B cell (primary cell): ENCODE measurements around the gene CREBBP. TPM values are rescaled to one million over a fixed set of nuclear protein-coding genes. Genes with fewer than 3 reads are reported as not detected.

Source experiments
- ATAC-seq: fragments of 200-7000 bp; cut with Tn5 transposase; one replicate; pipeline ENCODE4 v1.10.0; 2021; ENCODE audit warnings: low read depth, mild to moderate bottlenecking, moderate number of reproducible peaks, moderate library complexity
- CTCF ChIA-PET: fragments of 350-600 bp; sonication (Branson Sonifier 250); formaldehyde crosslinking; loops from one replicate; lab custom pipeline; 2021; ENCODE audit warnings: antibody characterized with exemption, inconsistent platforms; lab: Charles Lee
- POLR2A ChIA-PET: fragments of 350-600 bp; sonication (Branson Sonifier 250); formaldehyde crosslinking; loops from one replicate; lab custom pipeline; 2021; ENCODE audit warnings: antibody characterized with exemption; lab: Charles Lee
- DNase-seq: peaks from one replicate; pipeline ENCODE4 v3.0.0; 2013
- H2AFZ ChIP-seq: 2 replicates; pipeline ENCODE4 v1.6.1; 2012; ENCODE audit warnings: mild to moderate bottlenecking, low read depth, low read length; ENCODE audit not compliant: insufficient read depth, poor library complexity, severe bottlenecking
- H3K27ac ChIP-seq, 2 donors: 1 replicate in 1 of 2; 2 replicates in 1 of 2; pipeline ENCODE4 v1.5.1; 2012 to 2013; ENCODE audit warnings: low read length in 2 of 2, mild to moderate bottlenecking in 2 of 2, moderate library complexity in 1 of 2
- H3K27me3 ChIP-seq, 4 experiments: fragments of 200-600 bp in 1 of 4; sonication (generic) in 1 of 4; replicated peaks in 1 of 4; 1 replicate in 2 of 4; 2 replicates in 2 of 4; pipeline versions ENCODE4 v1.6.1 to v1.7.0; 2013 to 2016; ENCODE audit warnings: low read length in 3 of 4, mild to moderate bottlenecking in 2 of 4, mixed read lengths in 1 of 4, moderate library complexity in 1 of 4; ENCODE audit not compliant: insufficient read depth in 4 of 4, control insufficient read depth in 3 of 4; ENCODE audit errors: control extremely low read depth in 1 of 4
- H3K36me3 ChIP-seq, 2 experiments: replicated peaks in 1 of 2; 1 replicate in 1 of 2; 2 replicates in 1 of 2; pipeline versions ENCODE4 v1.6.1 to v1.7.1; 2013; ENCODE audit warnings: low read length in 1 of 2; ENCODE audit not compliant: insufficient read depth in 2 of 2, control insufficient read depth in 1 of 2; ENCODE audit errors: control extremely low read depth in 1 of 2, extremely low read depth in 1 of 2
- H3K4me1 ChIP-seq, 2 donors: fragments of 200-600 bp in 1 of 2; sonication (generic) in 1 of 2; 1 replicate in 1 of 2; 2 replicates in 1 of 2; pipeline versions ENCODE4 v1.5.1 to v1.6.1; 2013 to 2017; ENCODE audit warnings: low read length in 2 of 2; ENCODE audit not compliant: control insufficient read depth in 2 of 2, insufficient read depth in 2 of 2
- H3K4me2 ChIP-seq: replicated peaks from 2 replicates; pipeline ENCODE3; 2012; ENCODE audit warnings: mild to moderate bottlenecking, low read depth, low read length; ENCODE audit not compliant: poor library complexity, severe bottlenecking
- H3K4me3 ChIP-seq, 5 experiments: fragments of 200-600 bp in 1 of 5; sonication (generic) in 1 of 5; 1 replicate in 3 of 5; 2 replicates in 2 of 5; pipeline versions ENCODE4 v1.5.1 to v1.7.0; 2011 to 2016; ENCODE audit warnings: low read length in 4 of 5, mild to moderate bottlenecking in 4 of 5, low read depth in 2 of 5, control low read depth in 1 of 5, moderate library complexity in 1 of 5; ENCODE audit not compliant: insufficient read depth in 1 of 5; ENCODE audit errors: control extremely low read depth in 1 of 5, extremely low read depth in 1 of 5
- H3K79me2 ChIP-seq: fragments of 200-600 bp; sonication (generic); one replicate; pipeline ENCODE4 v1.6.0; 2016; ENCODE audit warnings: low read length; ENCODE audit not compliant: control insufficient read depth, insufficient read depth
- H3K9ac ChIP-seq: fragments of 200-600 bp; sonication (generic); 2 replicates; pipeline ENCODE4 v1.6.1; 2017; ENCODE audit warnings: mild to moderate bottlenecking, low read length, moderate library complexity
- H3K9me3 ChIP-seq, 3 donors: one replicate each; pipeline versions ENCODE4 v1.6.1 to v1.7.1; 2013; ENCODE audit warnings: low read length in 2 of 3; ENCODE audit not compliant: control insufficient read depth in 2 of 3, insufficient read depth in 1 of 3; ENCODE audit errors: control extremely low read depth in 1 of 3
- H4K20me1 ChIP-seq: 2 replicates; pipeline ENCODE4 v1.6.0; 2012; ENCODE audit warnings: mild to moderate bottlenecking, low read length; ENCODE audit not compliant: insufficient read depth, control insufficient read depth, poor library complexity, severe bottlenecking
- H3K27ac Mint-ChIP-seq: one replicate; pipeline ENCODE4 v1.8.0; 2021; ENCODE audit warnings: mixed read lengths
- H3K27me3 Mint-ChIP-seq: one replicate; pipeline ENCODE4 v1.8.0; 2021; ENCODE audit warnings: mixed read lengths
- H3K4me1 Mint-ChIP-seq: one replicate; pipeline ENCODE4 v1.8.0; 2021; ENCODE audit warnings: mixed read lengths
- H3K4me3 Mint-ChIP-seq: one replicate; pipeline ENCODE4 v1.8.0; 2021; ENCODE audit warnings: mixed read lengths
- H3K9me3 Mint-ChIP-seq: one replicate; pipeline ENCODE4 v1.8.0; 2022; ENCODE audit warnings: mixed read lengths; ENCODE audit not compliant: insufficient read depth
- EZH2 ChIP-seq: IDR thresholded peaks from 2 replicates; pipeline ENCODE4 v1.6.1; 2012; ENCODE audit warnings: borderline replicate concordance, low read depth, mild to moderate bottlenecking, moderate library complexity, low read length; ENCODE audit not compliant: insufficient read depth, poor library complexity, severe bottlenecking
- WGBS: methylation state at CpG from one replicate; pipeline ENCODE4 v1.1.5; 2013; ENCODE audit warnings: missing lambda C conversion rate; ENCODE audit not compliant: insufficient coverage; 5-methylcytosine and 5-hydroxymethylcytosine counted together
- intact Hi-C: fragments of 100-400 bp; cut with micrococcal nuclease; formaldehyde crosslinking; loops from one replicate; pipeline ENCODE4 v1.10.0; 2022
- polyA plus RNA-seq: library from polyadenylated mRNA; depleted of rRNA; stranded (reverse); fragments of >200 nt; gene quantifications from 2 replicates; pipeline ENCODE4 v1.2.3, GENCODE V29; 2012
- total RNA-seq, 2 donors: library from RNA; stranded (reverse); fragments of 120-200 nt in 1 of 2; gene quantifications; 1 replicate in 1 of 2; 2 replicates in 1 of 2; pipeline versions ENCODE4 v1.2.3 to v1.2.4, GENCODE V29; 2013 to 2022
- TF ChIP-seq, protein P1 (sequence below): fragments of 200-600 bp; IDR thresholded peaks from one replicate; pipeline ENCODE4 v1.8.0; 2022; ENCODE audit warnings: antibody characterized with exemption, mild to moderate bottlenecking

The CREBBP gene
- total and polyA plus RNA-seq, 2 donors (not counting 1 experiment from before 2014, with no cell fraction given): 27.6 to 206 TPM

DNA sequence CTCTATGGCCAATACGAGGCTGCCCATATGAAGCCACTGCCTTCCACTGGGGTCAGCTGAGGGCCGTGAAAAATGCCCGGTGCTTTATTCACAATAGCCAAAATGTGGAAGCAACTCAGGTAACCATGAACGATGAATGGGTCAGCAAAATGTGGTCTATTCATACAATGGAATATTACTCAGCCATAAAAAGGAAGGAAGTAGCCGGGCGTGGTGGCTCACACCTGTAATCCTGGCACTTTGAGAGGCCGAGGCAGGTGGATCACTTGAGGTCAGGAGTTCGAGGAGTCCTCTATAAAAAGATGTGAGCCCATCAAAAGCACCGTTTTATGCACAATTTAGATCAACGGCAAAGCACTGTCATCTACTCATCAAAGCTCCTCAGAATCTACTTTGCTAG, 158.0 kb downstream of the CREBBP start:
- WGBS: 88% methylated on average over 5 of the region's 10 CpGs
- H3K9me3 Mint-ChIP-seq: no peaks in the 10 kb centered on the region
- H3K79me2 ChIP-seq: no peaks in the 10 kb centered on the region

DNA sequence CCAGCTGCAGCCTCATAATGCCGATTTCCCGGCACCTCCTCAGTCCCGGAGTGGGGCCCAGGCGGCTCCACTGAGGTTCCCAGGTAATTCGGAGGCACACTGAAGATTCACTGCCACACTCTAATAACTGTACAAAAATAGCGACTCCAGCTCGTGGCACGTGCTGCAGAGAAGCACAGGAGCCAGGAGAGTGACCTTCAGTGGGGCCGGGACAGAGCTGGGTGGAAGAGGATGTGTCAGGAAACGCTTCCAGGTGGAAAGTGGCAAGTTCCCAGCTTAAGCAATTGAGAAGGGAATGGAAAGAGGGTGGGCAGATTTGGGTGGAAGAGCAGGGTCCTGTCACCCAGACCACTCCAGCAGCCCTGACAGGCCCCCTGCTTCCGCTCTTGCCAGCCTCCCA, 160.1 kb downstream of the CREBBP start:
- 92% methylated on average over 8 of the region's 11 CpGs for WGBS
- ATAC-seq (no peak), DNase-seq (no peak)
- H3K4me2 ChIP-seq: no peak overlapping the region
- no peak overlapping the region for H3K9ac ChIP-seq
- Mint-ChIP-seq H3K27ac (no peak overlapping the region), H3K27me3 (no peaks in the 10 kb centered on the region), H3K4me1 (peaks cover 10% of the 10 kb centered on the region), H3K9me3 (no peaks in the 10 kb centered on the region), H3K4me3 (no peak overlapping the region)
- CTCF ChIA-PET: no interaction called here
- no peaks in the 10 kb centered on the region for H3K27me3 ChIP-seq
- no peak overlapping the region for H3K4me3 ChIP-seq
- no peak overlapping the region for H2AFZ ChIP-seq
- peaks cover 11 to 14% of the 10 kb centered on the region in 2 donors for H3K4me1 ChIP-seq
- TF ChIP-seq EZH2: no peak
- TF ChIP-seq, protein P1, sequence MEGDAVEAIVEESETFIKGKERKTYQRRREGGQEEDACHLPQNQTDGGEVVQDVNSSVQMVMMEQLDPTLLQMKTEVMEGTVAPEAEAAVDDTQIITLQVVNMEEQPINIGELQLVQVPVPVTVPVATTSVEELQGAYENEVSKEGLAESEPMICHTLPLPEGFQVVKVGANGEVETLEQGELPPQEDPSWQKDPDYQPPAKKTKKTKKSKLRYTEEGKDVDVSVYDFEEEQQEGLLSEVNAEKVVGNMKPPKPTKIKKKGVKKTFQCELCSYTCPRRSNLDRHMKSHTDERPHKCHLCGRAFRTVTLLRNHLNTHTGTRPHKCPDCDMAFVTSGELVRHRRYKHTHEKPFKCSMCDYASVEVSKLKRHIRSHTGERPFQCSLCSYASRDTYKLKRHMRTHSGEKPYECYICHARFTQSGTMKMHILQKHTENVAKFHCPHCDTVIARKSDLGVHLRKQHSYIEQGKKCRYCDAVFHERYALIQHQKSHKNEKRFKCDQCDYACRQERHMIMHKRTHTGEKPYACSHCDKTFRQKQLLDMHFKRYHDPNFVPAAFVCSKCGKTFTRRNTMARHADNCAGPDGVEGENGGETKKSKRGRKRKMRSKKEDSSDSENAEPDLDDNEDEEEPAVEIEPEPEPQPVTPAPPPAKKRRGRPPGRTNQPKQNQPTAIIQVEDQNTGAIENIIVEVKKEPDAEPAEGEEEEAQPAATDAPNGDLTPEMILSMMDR: no peak
- peaks cover 18% of the 10 kb centered on the region for H3K79me2 ChIP-seq
- intact Hi-C loops: no loop called here
- H3K27ac ChIP-seq: no peak overlapping the region
- H3K36me3 ChIP-seq: no peaks in the 10 kb centered on the region
- POLR2A ChIA-PET: no interaction called here
- H3K9me3 ChIP-seq: no peaks in the 10 kb centered on the region
- H4K20me1 ChIP-seq: no peaks in the 10 kb centered on the region

More for the DNA sequence above, 158.0 kb downstream of the CREBBP start:
- Histone ChIP-seq H3K4me3 (no peak overlapping the region), H4K20me1 (peaks cover 7% of the 10 kb centered on the region), H3K27me3 (no peaks in the 10 kb centered on the region), H3K9me3 (no peaks in the 10 kb centered on the region), H2AFZ (no peak overlapping the region), H3K4me1 (peaks cover 5 to 7% of the 10 kb centered on the region in 2 donors), H3K9ac (no peak overlapping the region), H3K27ac (no peak overlapping the region), H3K4me2 (no peak overlapping the region), H3K36me3 (peaks cover 0 to 4% of the 10 kb centered on the region in 2 experiments)
- H3K27me3 Mint-ChIP-seq: no peaks in the 10 kb centered on the region
- ChIA-PET POLR2A (no interaction called here), CTCF (interaction anchor here (0.9 kb wide), 1 partner anchor 11 kb away, joined by 4 read pairs; no protein-coding TSS in a partner anchor)
- intact Hi-C loops: no loop called here
- no peak overlapping the region for H3K27ac Mint-ChIP-seq
- H3K4me1 Mint-ChIP-seq: peaks cover 4% of the 10 kb centered on the region
- TF ChIP-seq EZH2: no peak
- ATAC-seq (no peak), DNase-seq (no peak)
- H3K4me3 Mint-ChIP-seq: no peak overlapping the region
